Measurements from ENCODE around the gene ZBTB4. TPM values are rescaled to one million over a fixed set of nuclear protein-coding genes. Genes with fewer than 3 reads are reported as not detected.
A peak's percentile ranks its signal among the peaks of the same experiment; 100 is the strongest.

The ZBTB4 gene
- total RNA-seq, 1 donor: 45.5 TPM

DNA sequence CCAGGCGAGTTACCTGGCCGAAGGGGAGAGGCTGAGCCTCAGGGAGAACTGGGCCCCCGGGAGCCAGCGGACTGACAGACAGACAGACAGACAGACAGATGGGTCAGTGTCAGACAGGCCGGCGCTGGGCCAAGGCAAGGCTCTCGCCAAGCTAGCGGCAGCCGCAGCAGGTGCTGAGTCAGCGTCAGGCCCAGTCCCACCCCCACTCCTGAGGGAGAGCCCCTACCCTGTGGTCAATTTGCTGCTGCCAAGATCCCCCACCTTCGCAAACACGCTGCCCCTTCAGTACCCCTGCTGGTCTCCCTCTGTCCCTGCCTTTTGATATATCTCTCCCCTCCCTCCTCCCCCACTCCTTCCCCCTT lies 38.6 kb downstream of the ZBTB4 start:
- no peak overlapping the region for H3K4me3 ChIP-seq (ENCODE audit: low read depth, low read length)
- DNase-seq (ENCODE audit: low read depth): peak; percentile 22
- TF ChIP-seq, protein P1, sequence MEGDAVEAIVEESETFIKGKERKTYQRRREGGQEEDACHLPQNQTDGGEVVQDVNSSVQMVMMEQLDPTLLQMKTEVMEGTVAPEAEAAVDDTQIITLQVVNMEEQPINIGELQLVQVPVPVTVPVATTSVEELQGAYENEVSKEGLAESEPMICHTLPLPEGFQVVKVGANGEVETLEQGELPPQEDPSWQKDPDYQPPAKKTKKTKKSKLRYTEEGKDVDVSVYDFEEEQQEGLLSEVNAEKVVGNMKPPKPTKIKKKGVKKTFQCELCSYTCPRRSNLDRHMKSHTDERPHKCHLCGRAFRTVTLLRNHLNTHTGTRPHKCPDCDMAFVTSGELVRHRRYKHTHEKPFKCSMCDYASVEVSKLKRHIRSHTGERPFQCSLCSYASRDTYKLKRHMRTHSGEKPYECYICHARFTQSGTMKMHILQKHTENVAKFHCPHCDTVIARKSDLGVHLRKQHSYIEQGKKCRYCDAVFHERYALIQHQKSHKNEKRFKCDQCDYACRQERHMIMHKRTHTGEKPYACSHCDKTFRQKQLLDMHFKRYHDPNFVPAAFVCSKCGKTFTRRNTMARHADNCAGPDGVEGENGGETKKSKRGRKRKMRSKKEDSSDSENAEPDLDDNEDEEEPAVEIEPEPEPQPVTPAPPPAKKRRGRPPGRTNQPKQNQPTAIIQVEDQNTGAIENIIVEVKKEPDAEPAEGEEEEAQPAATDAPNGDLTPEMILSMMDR (IDR thresholded peaks at IDR 0.05; ENCODE audit: insufficient read depth, low read length): peak; percentile 23

DNA sequence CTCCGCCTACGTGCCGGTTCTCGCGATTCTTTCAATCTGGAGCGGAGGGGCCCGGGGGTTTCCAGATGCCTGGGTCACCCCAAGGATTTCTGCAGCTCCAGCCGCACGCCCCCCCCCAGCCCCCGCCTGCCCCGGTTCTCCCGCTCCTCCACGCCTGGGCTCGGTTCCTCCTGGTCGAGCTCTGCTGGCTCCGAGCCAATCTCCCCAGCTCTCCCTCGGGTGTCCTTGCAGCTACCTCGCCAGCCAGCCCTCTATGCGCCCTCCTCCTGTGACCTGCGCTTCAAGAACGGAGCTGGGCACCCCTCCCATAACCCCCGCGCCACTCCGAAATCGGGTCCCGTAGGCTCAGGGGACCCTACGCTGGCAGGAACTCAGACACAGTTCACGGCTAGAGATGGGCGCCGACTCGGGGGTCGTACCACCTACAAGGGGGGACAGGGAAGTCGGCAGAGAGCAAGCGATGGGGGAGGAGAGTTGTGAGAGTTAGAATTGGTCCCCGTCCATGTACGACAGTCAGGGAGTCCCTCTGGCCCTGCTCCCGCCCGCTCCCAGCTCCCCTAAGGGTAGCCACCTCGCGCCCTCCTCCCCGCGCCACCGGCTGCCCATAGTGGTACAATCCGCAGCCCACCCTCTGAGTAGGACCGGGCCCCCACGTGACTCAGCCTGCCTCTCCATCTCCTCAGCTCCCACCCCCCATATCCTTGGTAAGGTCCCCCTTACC lies 39.2 kb downstream of the ZBTB4 start:
- peak; percentile 22 for DNase-seq (ENCODE audit: low read depth)
- TF ChIP-seq, protein P1 (IDR thresholded peaks at IDR 0.05; ENCODE audit: insufficient read depth, low read length): no peak
- H3K4me3 ChIP-seq (ENCODE audit: low read depth, low read length): peak overlapping the region; percentile 57

DNA sequence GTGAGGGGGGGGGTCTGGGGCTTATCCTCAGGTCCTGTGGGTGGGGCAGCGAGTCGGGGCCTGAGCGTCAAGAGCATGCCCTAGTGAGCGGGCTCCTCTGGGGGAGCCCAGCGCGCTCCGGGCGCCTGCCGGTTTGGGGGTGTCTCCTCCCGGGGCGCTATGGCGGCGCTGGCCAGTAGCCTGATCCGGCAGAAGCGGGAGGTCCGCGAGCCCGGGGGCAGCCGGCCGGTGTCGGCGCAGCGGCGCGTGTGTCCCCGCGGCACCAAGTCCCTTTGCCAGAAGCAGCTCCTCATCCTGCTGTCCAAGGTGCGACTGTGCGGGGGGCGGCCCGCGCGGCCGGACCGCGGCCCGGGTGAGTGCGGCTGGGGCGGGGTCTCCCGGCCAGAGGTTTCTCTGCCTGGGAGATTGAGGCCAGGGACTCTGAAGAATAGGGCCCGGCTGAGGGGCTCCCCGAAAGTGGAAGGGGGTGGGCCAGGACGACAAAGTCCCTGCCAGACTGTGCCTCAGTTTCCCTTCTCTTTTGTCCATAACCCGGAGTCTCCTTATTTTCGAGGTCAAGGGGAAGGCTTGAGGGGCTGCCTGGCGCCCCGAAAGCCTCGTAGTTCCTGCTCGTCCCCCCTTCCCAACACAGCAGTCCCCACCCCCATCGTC lies 39.8 kb downstream of the ZBTB4 start, which contains the start of gene FGF11:
TSS of gene FGF11 (plus strand) at position 51 of the 651 bp plus-strand sequence. CDS start at position 160, 109 bp downstream.
- H3K4me3 ChIP-seq (ENCODE audit: low read depth, low read length): peak within 1 kb of the TSS; percentile 57
- DNase-seq (ENCODE audit: low read depth): no peak
- TF ChIP-seq, protein P1 (IDR thresholded peaks at IDR 0.05; ENCODE audit: insufficient read depth, low read length): no peak

DNA sequence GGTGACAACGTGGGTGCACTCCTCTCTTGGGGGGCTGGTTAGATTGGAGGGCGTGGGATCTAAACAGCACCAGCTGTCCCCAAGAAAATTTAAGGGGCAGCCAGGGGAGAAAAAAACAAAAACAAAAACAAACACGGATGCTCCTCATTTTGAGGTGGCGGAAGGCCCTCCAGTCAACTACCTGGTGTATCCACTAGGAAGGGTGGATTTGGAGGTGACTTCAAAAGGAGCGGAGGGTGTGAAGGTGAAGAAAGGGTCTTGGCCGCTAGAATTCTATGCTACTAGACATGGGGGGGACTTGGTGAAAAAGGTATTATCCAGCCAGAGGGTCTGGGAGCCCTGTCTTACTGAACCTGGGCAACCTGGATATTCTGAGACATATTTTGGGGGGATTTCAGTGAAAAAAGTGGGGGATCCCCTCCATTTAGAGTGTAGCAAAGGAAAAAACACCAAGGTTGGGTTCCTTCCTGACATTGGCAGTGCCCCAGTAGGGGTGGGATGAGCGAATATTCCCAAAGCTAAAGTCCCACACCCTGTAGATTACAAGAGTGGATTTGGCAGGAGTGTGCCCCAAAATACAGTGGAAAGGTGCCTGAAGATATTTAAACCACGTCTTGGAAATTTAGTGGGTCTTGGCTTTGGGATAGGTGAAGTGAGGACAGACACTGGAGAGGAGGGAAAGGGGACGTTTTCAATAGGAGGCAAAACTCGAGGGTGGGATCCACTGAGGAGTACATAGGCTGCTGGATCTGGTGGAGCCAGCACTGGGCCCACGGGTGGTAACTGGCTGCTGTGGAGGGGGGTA lies 40.6 kb downstream of the ZBTB4 start:
- DNase-seq (ENCODE audit: low read depth): no peak
- H3K4me3 ChIP-seq (ENCODE audit: low read depth, low read length): peak overlapping the region; percentile 17
- TF ChIP-seq, protein P1 (IDR thresholded peaks at IDR 0.05; ENCODE audit: insufficient read depth, low read length): no peak

DNA sequence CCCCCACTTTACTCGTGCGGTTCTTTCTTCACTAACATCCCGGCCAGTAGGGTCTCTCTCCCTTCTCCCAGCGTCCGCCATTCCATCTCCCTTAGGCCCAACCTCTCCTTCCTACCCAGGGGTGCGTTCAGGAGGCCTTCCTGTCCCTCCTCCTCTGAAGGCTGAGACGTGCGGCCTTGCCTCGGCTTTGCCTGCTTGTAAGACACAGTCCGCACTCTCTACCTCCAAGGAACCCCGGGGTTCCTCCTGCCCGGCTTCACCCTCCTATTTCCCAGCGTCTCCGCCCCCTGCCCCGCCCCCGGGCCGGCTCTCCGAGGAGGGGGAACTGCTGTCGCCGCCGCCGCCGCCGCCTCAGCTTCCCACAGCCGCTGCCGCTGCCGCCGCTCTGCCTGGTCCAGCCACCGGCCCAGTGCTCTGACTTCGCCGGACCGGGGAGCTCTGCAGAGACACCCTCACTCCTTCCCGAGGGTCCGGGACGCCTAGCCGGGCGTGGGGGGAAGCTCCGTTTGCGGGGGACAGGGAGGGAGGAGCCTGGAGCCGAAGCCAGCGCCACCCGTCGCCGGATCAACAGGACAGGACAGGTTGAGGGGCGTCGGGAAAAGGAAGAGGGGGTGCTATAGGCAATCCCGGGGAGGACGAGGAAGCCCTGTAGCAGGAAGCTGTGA lies 41.3 kb downstream of the ZBTB4 start:
- no peak for DNase-seq (ENCODE audit: low read depth)
- peak overlapping the region; percentile 35 for H3K4me3 ChIP-seq (ENCODE audit: low read depth, low read length)

More for the DNA sequence above, 41.3 kb downstream of the ZBTB4 start:
- TF ChIP-seq, protein P1 (IDR thresholded peaks at IDR 0.05; ENCODE audit: insufficient read depth, low read length): no peak

All from fibroblast of the aortic adventitia (primary cell).